Measurements from ENCODE around the gene RHOJ.

The RHOJ gene

DNA sequence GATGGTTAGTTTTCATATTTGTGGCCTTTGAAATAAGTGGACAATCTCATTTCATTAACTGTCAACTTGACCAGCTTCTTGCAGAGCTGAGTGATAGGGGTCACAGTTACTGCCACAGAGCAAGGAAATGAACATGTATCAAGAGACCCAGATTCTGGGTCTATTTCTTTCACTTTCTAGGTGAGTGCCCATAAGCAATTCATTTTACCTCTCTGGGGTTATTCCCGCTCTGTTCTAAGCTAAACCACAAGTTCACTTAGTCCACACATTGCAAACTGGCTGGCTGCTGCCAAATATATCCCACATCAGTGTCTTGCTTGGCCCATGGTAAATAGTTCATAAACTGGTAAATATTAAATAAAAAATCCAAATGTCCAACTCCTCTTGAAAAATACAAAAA, 84.6 kb downstream of the RHOJ start:
- TF ChIP-seq, protein P1, sequence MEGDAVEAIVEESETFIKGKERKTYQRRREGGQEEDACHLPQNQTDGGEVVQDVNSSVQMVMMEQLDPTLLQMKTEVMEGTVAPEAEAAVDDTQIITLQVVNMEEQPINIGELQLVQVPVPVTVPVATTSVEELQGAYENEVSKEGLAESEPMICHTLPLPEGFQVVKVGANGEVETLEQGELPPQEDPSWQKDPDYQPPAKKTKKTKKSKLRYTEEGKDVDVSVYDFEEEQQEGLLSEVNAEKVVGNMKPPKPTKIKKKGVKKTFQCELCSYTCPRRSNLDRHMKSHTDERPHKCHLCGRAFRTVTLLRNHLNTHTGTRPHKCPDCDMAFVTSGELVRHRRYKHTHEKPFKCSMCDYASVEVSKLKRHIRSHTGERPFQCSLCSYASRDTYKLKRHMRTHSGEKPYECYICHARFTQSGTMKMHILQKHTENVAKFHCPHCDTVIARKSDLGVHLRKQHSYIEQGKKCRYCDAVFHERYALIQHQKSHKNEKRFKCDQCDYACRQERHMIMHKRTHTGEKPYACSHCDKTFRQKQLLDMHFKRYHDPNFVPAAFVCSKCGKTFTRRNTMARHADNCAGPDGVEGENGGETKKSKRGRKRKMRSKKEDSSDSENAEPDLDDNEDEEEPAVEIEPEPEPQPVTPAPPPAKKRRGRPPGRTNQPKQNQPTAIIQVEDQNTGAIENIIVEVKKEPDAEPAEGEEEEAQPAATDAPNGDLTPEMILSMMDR (IDR thresholded peaks at IDR 0.05; ENCODE audit: control insufficient read depth, extremely low read depth, insufficient read depth): no peak
- no peak for DNase-seq (ENCODE audit: low read depth)
- no peak overlapping the region for H3K4me3 ChIP-seq (ENCODE audit: low read depth, low read length)

DNA sequence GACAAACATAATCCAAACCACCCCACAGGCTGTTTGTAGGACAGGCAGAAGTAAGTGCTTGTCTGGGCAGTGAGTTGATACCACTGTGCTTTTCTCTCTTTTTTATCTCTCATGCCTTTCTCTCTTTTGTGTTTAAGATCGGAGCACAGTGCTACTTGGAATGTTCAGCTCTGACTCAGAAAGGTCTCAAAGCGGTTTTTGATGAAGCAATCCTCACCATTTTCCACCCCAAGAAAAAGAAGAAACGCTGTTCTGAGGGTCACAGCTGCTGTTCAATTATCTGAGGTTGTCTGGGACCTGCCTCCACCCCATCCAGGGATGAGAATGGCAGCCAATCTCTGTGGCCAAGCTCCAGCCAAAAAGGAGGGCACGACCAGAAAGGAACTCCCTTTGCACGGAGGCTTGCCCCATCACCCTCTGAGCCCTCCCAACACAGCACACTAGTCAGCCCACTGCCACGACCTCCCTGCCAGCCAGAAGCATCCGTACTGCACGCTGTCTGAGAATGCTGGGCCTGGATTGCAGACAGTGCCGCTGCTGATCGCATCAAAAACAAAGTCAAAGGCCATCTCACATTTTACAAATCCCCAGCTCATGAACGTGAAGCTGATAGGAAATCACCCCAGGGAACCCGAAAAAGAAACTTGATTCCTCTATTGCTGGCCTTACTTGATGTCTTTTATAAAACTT, 86.6 kb downstream of the RHOJ start:
- no peak for DNase-seq (ENCODE audit: low read depth)
- TF ChIP-seq, protein P1 (IDR thresholded peaks at IDR 0.05; ENCODE audit: control insufficient read depth, extremely low read depth, insufficient read depth): no peak

DNA sequence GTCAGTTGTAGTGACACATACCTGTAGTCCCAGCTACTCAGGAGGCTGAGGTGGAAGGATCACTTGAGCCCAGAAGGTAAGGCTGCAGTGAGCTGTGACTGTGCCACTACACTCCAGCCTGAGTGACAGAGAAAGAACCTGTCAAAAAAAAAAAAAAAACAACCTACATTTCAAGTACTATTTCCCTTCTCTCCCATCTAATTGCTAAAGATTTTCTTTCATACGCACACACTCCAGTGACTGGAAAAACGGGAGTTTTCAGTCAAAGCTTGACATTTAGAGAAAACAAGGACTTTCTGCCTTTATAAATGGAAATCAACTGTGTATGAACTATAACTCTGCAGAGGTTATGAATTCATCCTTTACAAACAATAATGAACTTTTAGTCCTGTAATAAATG, 88.6 kb downstream of the RHOJ start:
- TF ChIP-seq, protein P1 (IDR thresholded peaks at IDR 0.05; ENCODE audit: control insufficient read depth, extremely low read depth, insufficient read depth): no peak
- DNase-seq (ENCODE audit: low read depth): no peak
- H3K4me3 ChIP-seq (ENCODE audit: low read depth, low read length): no peak overlapping the region

More for the DNA sequence above, 86.6 kb downstream of the RHOJ start:
- no peak overlapping the region for H3K4me3 ChIP-seq (ENCODE audit: low read depth, low read length)

DNA sequence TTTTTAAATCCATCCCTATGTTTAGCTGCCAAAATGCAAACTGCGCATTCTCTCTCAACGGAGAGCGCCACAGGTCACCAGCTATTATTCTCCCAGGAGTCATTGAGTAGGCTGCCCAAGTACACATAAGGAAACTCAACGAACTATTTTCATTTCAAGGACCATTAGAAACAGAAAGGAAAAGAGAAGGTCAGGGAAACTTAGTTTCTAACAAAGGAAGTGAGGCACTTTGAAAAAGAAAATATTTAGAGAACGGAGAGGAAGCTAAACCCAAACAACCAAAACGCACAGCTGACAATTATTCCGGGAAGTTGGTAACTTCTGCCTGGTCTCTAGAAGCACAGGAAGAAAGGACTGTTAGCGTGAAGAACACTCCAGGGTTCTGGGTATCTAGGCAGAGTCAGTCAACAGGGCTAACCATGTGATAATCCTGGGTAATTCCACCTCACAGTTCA, 91.0 kb downstream of the RHOJ start:
- no peak for DNase-seq (ENCODE audit: low read depth)
- TF ChIP-seq, protein P1 (IDR thresholded peaks at IDR 0.05; ENCODE audit: control insufficient read depth, extremely low read depth, insufficient read depth): no peak
- H3K4me3 ChIP-seq (ENCODE audit: low read depth, low read length): no peak overlapping the region

DNA sequence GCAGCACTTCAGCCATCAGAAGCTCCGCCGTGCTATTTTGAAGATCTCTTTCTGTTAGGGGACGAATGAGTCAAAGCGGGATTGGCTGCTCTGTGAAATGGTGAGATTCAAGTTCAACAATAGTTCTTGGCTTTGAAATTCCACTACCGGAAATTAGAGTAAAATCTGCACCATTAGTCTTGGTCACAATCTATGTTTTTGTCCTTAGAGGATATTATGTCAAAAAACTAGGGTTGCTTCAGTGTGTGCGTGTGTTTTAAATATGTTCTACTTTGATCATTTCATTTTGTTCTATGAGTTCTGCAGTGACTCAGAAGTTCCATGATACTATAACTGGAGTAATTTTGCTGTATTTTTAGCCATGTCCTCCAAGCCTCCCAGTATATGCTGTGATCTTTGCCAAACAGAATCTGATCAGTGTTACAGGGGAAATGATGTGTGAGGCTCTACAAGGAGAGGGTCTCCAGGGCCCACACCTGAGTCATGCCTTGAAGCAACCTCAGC, 91.9 kb downstream of the RHOJ start:
- no peak overlapping the region for H3K4me3 ChIP-seq (ENCODE audit: low read depth, low read length)
- TF ChIP-seq, protein P1 (IDR thresholded peaks at IDR 0.05; ENCODE audit: control insufficient read depth, extremely low read depth, insufficient read depth): no peak
- no peak for DNase-seq (ENCODE audit: low read depth)

DNA sequence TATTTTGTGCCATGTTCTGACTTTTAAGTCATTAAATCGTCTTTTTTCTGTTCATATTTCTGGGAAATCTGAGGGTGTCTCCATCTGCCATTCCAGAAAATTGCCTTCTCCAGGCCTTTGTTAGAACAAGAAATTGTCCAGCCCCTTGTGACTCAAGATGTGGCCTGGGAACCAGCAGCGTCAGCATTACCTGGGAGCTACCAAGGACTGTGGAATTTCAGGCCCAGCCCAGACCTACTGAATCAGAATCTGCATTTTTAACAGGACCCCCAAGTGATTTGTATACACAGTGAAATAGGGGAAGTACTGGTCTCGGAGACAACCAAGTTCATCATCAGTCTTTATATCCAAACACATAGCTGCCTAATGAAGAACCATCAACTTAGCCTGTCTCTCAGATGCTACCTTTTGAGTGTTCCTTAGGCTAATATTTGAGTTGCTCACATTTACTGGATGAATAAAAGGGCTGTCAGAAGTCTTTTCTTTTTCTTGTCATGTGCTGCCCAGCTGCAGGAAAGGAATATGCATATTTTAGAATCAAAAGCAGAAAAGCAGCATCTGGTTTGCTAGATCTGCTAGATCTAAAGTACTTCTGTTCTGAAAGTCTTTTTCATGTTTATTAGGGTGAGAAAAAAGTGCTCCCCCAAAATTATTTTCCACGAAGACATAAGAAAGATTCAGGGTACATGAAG, 93.3 kb downstream of the RHOJ start:
- DNase-seq (ENCODE audit: low read depth): no peak
- no peak overlapping the region for H3K4me3 ChIP-seq (ENCODE audit: low read depth, low read length)
- TF ChIP-seq, protein P1 (IDR thresholded peaks at IDR 0.05; ENCODE audit: control insufficient read depth, extremely low read depth, insufficient read depth): no peak
